SU-DHL-6 (cell line): ENCODE results near the gene MTA3.

Source experiments
- CTCF ChIP-seq: fragments of 200-600 bp; sonication (generic); IDR thresholded peaks from one replicate; pipeline ENCODE4 v1.5.1; 2017; ENCODE audit warnings: antibody characterized with exemption, mild to moderate bottlenecking, low read length, moderate library complexity; ENCODE audit not compliant: insufficient read depth, poor library complexity, severe bottlenecking
- EZH2phosphoT487 ChIP-seq: fragments of 200-600 bp; sonication (generic), shearing (Covaris generic); conservative IDR thresholded peaks from 2 replicates; pipeline ENCODE4 v1.6.1; 2018; ENCODE audit warnings: mild to moderate bottlenecking, antibody characterized with exemption, low read length, moderate library complexity, mixed read lengths

GRCh38 chr2:42721898-42722297 is 153.5 kb downstream of the MTA3 start:
- TF ChIP-seq CTCF (no peak), EZH2phosphoT487 (no peak)
